GM18861 (cell line): Measurements from ENCODE around the gene SAMD10.
"Not testable (repeated sequence)": the region's sequence is repeated elsewhere in the genome, so short reads cannot be mapped to it uniquely, and the experiment has no call there.

ENCODE experiments used
- ATAC-seq: cut with Tn5 transposase; IDR thresholded peaks from one replicate; pipeline ENCODE4 v1.9.1; 2021; ENCODE audit not compliant: unreplicated experiment

The SAMD10 gene

GRCh38 chr20:63942969-63943807, 36.3 kb downstream of the SAMD10 start:
- no peak for ATAC-seq

DNA sequence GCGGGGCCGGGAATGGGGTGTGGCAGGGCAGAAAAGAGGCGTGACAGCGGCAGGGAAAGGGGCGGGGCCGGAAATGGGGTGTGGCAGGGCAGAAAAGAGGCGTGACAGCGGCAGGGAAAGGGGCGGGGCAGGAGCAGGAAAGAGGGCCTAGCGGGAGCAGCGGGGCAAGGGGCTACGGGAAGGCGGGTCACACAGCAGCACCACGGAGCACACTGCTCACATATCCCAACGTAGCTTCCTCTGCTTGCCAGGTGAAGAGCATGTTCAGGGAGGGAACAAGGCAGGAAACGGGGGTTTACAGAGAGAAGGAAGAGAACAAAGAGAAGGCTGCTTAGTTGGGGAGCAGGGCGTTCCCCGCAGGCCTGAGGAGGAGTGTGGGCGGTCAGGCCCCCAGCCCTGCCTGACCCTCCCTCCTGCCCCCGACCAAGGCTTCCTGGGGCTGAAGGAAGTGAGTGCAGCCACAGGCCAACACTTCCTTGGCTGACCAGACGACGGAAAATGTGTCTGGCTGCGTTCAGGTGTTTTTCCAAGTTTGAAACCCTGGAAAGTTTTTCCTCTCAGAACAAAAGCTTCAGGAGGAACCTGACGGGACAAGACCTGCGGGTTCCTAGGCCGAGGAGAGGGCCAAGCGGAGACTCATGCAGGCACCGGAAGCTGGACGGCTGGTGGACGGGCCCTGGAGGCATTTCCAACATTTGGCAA, 37.0 kb downstream of the SAMD10 start:
- ATAC-seq: no peak

DNA sequence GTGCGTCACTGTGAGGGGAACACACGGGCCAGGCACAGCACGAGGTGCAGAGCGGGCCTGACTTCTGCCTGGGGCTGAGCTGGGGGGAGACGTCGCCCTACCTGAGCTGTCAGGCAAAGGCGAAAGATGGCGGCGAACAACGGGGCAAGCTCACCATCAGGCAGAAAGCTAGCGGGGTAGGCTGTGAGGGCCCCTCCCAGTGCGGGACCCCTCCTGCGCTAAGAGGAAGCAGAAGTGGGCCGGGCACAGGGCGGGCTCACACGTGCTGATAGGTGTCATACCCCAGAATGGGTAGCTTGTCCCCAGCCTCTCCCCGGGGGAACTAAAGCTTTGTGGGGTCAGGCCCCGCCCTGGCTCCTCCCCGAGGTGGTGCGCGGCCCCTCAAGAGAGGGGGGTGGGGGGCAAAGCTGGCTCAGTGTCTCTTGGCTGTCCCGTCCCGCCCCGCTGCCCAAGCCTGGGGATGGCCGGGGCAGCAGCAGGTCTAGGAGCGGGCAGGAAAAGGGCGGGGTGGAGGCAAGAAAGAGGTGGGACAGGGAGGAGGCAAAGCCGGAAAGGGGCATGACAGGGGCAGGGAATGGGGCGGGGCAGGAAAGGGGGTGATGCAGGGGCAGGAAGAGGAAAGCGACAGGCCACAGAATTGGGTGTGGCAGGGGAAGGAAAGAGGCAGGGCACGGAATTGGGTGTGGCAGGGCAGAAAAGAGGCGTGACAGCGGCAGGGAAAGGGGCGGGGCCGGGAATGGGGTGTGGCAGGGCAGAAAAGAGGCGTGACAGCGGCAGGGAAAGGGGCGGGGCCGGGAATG, 38.0 kb downstream of the SAMD10 start:
- no peak for ATAC-seq

DNA sequence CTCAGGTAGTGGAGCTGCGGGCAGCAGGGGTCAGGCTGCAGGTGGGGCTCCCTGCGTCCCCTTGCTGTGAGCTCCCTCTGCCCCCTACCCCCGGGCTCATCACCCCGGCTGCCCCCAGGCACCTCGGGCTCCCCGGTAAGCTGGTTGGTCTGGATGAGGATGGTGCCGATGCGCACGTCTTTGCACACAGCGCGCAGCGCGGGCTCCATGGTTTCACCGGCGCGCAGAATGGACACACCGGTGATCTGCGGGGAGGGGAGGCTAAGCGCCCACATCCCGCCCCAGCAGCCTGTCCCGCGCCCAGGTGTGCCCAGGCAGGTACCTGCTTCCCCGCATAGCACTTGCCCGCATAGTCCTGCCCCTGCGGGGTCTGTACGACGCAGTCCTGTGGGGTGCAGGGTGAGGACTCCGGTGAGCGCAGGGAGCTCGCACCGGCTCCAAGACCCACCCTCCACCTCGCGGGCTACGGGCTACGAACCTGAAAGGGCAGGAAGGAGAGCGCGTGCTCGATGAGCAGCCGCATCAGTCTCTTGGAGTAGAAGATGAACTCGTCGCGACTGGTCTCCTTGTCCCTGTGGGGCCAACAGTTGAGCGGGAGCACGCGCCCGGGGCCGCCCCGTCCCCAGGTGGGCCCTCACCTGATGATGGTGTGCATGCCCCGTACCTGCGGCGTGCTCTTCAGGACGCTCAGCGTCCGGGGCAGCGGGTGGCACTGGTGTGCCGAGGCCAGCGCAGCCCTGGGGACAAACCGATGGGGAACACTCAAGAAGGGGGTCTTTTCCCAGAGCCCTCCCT, 38.8 kb downstream of the SAMD10 start:
- no peak for ATAC-seq

DNA sequence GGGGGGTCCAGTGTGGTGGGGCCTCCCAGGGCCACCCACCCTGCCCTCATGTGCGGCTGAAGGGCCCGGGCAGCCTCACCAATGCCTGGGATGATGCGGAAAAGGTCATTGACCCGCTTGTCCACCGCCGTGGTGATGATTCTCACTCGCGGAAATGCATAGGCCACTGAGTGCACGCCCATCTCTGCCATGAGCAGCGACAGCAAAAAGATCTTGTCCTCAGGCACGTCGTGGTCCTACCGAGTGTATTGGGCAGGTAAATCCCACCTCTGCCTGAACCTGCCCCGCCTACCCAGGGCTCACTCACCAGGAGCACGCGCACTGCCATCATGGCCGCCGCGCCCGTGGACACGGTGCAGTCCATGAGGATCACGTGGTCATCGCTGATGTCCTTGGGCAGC, 39.4 kb downstream of the SAMD10 start:
- ATAC-seq: no peak

- ATAC-seq: no peak
These were observed 40.1 kb downstream of the SAMD10 start for GRCh38 chr20:63939061-63939935.

- no peak for ATAC-seq
These were observed 41.8 kb downstream of the SAMD10 start for GRCh38 chr20:63937596-63937995.

GRCh38 chr20:63935447-63935846, 44.0 kb downstream of the SAMD10 start:
- ATAC-seq: no peak

DNA sequence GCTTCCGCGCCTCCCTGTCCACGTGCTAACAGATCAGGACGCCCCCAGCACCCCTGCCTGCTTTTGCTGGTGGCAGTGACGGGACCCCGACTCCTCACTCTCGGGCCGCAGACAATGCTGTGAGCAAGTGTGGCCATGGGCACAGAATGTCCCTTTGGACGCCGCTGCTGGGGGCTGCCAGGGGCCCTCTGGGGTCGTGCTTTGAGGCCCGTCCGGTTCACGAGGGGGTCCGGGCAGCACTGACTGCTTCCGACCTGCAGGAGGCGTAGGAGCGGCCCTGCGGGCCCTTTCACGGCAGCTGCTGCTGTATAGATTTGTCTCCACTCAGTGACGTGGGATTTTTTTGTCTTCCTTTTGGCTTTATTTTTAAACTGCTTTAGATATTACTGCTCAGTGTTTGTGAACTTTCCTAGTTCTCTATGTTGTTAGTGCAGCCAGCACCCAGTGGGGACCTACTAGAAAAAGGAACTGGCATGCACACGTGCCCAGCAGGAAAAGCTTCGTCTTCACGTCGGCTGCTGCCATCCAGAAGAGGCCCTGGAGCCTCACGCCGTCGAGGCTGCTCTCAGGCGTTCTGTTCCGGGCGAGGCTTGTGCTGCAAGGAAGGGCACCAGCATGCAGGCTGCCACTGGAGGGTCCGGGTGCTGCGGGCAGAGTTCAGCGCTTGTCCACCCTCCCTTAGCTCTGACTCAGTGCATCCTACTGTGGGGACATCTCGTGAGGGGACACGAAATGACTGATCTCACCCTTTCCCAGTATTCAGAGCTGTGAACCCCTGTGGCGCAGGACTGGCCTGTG, 45.0 kb downstream of the SAMD10 start:
- no peak for ATAC-seq

- no peak for ATAC-seq
These were observed 45.8 kb downstream of the SAMD10 start for GRCh38 chr20:63933646-63934045.

DNA sequence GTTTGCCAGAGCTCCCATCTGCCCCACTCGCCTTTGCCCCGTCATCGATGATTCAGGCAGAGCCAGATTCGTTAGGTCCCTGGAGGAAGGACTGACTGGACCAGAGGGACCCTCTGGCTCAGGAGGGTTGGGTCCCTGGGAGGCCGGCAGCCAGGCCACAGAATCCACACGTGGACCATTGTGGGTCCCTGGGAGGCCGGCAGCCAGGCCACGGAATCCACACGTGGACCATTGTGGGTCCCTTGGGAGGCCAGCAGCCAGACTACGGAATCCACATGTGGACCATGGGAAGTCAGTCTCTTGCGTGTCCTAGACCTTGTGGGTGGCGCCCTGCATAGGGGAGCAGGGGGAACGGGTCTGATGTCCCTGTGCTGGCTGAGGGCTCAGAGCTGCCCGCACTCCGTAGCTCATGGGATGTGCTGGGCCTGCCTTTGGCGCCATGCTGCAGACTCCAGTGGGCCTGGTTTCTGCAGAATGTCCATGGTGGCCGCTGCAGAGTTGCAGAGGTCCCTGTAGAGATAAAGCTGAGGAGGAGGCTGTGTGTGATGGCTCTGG, 46.8 kb downstream of the SAMD10 start:
- ATAC-seq: no peak

GRCh38 chr20:63931735-63932134, 47.7 kb downstream of the SAMD10 start:
- ATAC-seq: no peak

DNA sequence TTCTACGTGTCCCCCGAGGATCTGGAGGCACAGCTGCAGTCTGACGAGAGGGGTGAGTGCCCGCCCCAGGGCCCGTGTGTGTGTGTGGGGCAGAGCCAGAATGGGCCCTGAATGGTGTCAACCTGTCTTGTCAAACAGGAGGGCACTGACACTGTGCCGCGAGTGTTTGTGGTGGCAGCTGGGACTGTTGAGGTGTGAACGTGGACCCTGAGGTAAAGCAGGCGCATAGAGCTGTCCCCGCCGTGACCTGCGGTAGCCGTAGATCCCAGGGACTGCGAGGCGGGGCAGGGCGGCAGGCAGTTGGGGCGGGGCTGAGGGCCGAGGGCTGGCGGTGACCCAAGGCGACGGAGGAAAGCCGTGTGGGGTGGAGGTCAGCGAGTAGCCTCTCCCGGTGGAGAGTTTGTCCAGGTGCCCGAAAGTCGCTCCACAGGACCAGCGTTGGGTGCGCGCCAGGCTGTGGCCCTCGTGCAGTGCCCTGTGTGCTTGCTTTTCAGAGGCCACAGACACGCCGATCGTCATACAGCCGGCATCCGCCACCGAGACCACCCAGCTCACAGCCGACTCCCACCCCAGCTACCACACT, 48.4 kb downstream of the SAMD10 start:
- no peak for ATAC-seq

- ATAC-seq: not testable (repeated sequence)
These were observed 50.0 kb downstream of the SAMD10 start for GRCh38 chr20:63929473-63929883.

GRCh38 chr20:63929071-63929470, 50.4 kb downstream of the SAMD10 start:
- no peak for ATAC-seq

- no peak for ATAC-seq
These were observed 53.1 kb downstream of the SAMD10 start for GRCh38 chr20:63926298-63926697.

DNA sequence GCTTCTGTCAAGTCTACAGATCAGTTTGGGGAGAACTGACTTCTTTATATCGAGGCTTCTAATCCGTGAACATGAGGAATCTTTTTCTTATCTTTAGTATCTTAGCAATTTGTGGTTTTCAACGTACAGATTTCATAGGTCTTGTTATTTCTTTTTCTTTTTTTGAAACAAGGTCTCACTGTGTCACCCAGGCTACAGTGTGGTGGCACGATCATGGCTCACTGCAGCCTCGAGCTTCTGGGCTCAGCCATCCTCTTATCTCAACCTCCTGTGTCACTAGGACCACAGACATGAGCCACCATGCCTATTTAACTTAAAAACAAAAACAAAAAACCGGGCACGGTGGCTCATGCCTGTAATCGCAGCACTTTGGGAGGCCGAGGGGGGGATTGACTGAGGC, 55.2 kb downstream of the SAMD10 start:
- no peak for ATAC-seq
